GM13976 (cell line): ENCODE measurements around the gene CPE.
A peak's percentile ranks its signal among the peaks of the same experiment; 100 is the strongest.

Experiments used
- DNase-seq: peaks from one replicate; pipeline ENCODE4 v3.0.0; 2012; ENCODE audit warnings: low spot score
- CTCF ChIP-seq: IDR thresholded peaks from 2 replicates; pipeline ENCODE4 v1.5.1; 2012; ENCODE audit warnings: borderline replicate concordance, mild to moderate bottlenecking; ENCODE audit not compliant: insufficient read depth; ENCODE audit errors: extremely low read depth, missing control alignments, control extremely low read depth
- in situ Hi-C: fragments of 300-500 bp; cut with MboI; formaldehyde crosslinking; loops from one replicate; pipeline ENCODE4 v1.12.0; 2022; ENCODE audit warnings: low sequenced_read_pairs, mixed read lengths, inconsistent platforms; ENCODE audit not compliant: unreplicated experiment

CPE gene

GRCh38 chr4:165410214-165410613, 31.4 kb downstream of the CPE start:
- no peak for TF ChIP-seq CTCF
- in situ Hi-C loops: no loop called here
- DNase-seq: no peak

DNA sequence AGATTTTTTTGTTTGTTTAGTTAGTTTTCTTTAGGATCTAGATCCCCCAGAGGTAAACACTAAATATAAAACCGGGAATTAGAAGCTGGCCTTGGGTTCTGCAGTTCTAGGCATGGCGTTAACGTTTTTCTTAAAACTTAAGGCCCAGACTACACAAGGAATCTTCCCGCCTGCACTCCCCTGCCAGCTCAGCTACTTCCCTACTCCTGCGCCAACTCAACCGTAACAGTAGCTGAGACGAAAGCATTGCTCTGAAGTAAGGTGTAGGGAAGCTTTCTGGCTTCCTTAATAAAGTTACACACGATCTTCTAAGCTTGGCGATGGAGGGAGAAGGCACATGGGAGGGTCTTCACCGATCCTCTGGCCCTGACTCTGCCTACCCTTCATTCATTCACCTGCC, 37.1 kb downstream of the CPE start:
- TF ChIP-seq CTCF: no peak
- DNase-seq: no peak
- in situ Hi-C loops: no loop called here

DNA sequence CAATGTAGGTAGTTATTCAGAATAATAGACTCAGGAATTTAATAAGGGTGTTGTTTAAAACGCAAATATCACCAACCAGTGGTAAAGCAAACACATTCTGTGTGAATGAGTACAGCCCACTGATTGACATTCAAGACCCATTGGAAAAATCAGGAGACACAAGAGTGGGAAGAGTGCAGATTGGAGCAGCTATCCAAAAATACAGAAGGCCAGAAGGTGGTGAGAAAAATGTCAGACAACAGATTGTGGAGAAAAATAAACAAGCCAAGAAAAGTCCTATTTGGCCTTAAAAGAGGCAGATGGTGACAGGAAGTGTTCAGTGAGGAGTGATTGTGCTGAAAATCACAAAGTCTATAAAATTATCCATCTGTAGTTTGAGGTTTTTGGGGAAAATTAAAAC, 39.3 kb downstream of the CPE start:
- in situ Hi-C loops: no loop called here
- TF ChIP-seq CTCF: no peak
- DNase-seq: no peak

GRCh38 chr4:165425629-165426028, 46.8 kb downstream of the CPE start:
- in situ Hi-C loops: no loop called here
- peak; percentile 6 for DNase-seq
- TF ChIP-seq CTCF: no peak

- in situ Hi-C loops: no loop called here
- no peak for TF ChIP-seq CTCF
- DNase-seq: no peak
Observed at GRCh38 chr4:165426331-165426730, 47.5 kb downstream of the CPE start.

DNA sequence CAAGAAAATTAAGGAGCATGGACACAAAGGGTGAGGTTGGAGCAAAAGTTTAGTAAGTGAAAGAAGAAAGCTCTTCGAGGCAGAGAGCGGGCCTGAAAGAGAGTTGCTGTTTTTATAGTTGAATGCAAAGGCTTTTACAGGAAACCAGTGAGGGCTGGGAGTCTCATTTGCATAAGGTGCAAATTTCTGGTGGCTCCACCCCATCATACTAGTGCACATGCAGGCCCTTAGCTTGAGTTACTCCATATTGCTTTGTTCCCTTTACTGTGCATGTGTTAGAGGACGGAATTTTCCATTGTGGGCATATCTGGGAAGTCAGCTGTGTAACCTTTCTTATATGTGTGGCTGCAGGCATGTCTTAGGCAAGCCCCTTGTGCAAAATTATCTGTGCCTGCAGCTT, 48.0 kb downstream of the CPE start:
- TF ChIP-seq CTCF: no peak
- DNase-seq: no peak
- in situ Hi-C loops: no loop called here

- in situ Hi-C loops: no loop called here
- no peak for TF ChIP-seq CTCF
Observed at GRCh38 chr4:165428957-165429356, 50.1 kb downstream of the CPE start.

More at GRCh38 chr4:165428957-165429356, 50.1 kb downstream of the CPE start:
- DNase-seq: no peak
